Measurements from ENCODE around the gene GABBR2.
"Not testable (repeated sequence)": the region's sequence is repeated elsewhere in the genome, so short reads cannot be mapped to it uniquely, and the experiment has no call there.

Gene GABBR2

DNA sequence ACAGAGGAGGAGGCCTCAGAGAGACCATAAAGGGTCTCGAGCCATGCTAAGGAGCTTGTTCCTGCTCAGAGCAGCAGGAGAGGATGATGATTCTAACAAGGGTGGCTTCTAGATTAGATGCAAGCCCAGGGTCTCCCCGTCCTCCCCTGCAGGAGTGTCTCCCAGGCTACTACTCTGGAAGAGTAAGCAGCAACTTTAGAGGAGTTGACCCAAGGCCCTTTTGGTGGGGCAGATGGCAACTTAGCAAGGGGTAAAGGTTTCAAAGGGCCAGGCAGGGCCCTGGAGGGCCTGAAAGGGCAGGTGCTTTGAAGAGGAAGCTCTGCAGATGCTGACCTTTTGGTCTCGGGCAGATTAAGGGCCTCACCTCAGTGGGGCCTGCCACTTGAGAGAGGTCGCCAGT lies 174.9 kb downstream of the GABBR2 start:
- no peak for DNase-seq

DNA sequence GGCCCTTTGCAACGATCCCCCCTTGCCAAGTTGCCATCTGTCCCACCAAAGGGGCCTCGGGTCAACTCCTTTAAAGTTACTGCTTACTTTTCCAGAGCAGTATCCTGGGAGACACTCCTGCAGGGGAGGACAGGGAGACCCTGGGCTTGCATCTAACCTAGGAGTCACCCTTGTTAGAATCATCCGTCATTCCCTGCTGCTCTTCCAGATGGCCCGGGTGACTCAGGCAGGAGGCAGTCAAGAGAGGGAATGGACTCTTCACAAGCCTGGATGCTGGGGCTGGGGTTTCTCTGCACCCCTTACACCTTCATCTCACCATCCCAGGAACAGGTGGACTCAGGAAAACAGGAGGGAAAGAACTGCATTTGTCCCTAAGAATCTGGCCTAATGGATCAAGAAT lies 175.6 kb downstream of the GABBR2 start:
- no peak for DNase-seq

DNA sequence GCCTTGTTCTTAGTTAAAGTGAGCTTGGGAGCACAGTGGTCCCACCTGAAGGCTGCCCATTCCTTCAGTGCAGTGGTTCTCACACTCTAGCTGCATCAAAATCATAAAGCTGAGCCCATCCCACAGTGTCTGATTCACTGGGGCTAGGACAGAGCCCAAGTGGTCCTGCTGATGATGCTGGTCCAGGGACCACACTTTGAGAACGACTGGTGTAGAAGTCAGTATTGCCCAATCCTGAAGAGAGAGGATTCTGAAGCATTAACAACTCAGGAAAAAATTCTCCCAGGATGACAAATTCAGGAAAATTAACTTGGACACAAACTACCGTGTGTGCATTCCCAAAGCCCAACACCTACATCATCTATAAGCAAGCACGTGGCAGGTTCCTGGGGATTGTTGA lies 176.2 kb downstream of the GABBR2 start:
- no peak for DNase-seq

DNA sequence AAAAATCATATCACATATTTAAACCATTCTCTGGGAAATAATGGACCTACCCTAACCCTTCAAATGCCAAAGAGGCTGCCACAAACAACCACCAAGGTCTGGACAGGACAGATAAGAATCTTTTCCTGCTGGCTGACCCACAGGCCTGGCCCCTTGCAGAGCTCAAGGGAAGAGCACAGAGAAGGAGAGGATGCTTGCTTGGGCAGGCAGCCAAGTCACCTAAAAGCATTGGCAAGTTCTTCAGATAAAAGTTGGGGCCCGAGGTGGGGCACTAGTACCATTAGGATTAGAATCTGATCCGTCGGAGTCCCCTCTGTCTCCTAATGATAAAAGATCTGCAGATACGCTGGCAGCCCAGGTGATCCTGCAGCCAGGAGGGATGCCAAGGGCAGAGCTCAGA lies 176.6 kb downstream of the GABBR2 start:
- no peak for DNase-seq

DNA sequence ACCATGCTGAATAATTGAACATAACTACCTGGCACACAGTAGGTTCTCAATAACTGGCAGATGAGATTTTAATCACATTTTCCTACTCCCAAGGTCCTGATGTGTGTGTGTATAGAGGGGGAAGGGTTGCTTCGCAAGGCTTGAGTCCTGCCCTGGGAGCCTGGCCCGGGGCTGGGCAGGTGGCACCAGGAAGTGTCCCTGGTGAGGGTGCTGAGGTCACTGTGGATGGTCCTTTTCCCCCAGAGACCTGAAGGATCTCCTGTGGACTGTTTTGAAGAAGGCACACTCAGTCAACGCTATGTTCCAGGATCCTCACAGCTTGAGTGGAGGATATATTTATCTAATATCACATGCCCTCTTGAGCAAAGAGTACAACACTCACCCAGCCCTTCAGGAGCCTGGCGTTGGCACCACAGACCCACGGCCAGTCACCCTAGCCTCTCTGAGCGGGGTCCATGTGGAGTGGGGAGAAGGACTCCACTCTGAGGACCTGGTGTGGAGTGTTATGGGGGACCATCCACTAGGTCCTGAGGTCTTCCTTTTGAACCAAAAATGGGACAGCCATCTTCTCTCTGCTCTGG lies 177.8 kb downstream of the GABBR2 start:
- DNase-seq: peak; percentile 47

DNA sequence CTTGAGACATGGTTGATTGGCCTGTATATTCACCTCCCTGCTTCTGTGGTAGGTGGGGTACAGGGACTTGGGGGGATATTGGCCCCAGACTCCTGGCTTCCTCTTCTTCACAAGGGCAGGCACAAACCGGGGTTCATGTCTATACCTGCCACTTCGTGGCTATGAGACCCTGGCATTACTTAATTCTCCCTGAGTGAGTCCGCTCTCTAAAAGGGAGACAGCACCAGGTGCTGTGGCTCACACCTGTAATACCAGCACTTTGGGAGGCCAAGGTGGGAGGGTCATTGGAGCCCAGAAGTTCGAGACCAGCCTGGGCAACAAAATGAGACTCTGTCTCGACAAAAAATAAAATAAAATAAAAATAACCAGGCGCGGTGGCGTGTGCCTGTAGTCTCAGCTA lies 178.5 kb downstream of the GABBR2 start:
- no peak for DNase-seq

DNA sequence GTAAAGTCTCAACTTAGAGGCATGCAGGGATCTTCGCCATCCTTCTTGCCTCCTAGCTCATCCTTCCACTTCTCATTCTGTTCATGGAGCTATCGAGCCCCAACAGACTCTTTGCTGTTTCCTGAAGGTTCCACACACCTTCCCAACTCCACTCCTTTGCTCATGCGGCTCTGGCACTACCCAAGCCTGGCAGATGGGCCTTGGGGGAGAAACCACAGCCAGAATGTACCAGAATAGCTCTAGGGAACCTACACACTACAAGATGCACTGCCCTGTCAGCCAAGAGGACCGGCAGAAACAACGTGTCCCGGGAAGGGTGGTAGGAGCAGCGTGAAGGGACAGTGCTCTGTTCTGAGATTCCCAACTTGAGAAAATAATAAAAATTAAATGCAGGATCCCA lies 178.9 kb downstream of the GABBR2 start:
- no peak for DNase-seq

DNA sequence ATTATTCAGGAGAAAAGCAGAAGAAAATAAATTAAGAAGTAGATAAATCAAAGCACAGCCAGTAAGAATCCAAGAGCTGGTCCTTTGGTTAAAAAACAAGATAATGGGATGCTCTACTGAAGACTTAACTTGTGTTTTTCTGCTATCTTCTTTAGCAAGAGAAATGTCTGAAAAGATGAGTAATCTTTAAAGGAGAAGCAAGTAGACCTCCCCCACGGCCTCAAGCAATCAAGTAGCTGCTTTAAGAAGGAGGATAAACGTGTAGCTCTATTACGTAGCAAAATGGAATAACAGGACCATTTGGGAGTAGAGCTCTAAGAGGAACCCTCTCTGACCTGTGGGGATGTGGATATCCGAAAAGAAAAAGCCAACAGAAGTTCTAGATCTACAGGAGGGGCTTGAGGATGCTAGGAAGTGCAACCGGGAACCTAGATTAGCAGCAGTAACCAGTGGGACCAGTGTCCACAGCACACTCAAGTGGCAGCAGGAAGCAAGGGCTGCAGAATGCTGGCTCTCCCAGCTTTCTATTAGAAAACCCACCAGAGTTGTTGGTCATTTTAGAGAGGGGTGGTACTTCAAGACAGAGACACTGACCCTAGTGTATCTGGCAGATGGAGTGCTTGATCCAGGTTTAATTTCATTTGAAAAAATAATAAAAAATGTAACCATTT lies 185.4 kb downstream of the GABBR2 start:
- DNase-seq: no peak

DNA sequence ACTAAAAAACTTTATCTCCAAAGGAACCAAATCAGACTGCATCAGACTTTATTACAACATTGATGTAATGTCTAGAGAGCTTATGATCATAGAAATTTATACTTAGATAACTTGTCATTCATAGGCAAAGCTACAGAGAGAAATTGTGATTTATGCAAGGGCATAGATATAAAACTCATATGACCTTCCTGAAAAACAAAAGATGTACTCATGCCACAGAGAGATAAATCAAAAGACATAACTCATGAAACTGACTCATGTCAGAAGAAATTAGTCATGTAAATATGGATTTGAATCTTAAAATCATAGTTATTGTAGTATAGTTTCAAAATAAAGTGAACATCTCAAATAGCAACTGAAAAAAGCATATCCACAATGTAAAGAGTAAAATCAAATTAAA lies 186.2 kb downstream of the GABBR2 start:
- DNase-seq: no peak

DNA sequence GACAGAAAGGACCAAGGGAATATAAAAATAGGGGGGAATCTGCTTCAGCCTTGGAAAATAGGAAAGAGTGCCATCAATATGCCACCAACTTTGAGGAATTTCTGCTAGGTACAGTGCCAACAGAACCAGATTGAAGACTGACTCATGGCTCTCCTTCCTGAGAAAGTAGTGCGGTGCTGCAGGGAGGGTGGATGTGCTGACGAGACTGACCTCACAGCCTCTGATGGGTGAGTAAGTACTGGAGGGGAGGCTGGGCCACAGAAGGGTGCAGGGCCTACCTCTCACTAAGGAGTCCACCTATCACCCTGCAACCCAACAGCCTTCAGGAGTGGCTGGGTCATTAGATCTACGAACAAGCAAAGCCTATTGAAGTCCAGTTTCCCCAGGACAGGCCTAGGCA lies 187.6 kb downstream of the GABBR2 start:
- no peak for DNase-seq

DNA sequence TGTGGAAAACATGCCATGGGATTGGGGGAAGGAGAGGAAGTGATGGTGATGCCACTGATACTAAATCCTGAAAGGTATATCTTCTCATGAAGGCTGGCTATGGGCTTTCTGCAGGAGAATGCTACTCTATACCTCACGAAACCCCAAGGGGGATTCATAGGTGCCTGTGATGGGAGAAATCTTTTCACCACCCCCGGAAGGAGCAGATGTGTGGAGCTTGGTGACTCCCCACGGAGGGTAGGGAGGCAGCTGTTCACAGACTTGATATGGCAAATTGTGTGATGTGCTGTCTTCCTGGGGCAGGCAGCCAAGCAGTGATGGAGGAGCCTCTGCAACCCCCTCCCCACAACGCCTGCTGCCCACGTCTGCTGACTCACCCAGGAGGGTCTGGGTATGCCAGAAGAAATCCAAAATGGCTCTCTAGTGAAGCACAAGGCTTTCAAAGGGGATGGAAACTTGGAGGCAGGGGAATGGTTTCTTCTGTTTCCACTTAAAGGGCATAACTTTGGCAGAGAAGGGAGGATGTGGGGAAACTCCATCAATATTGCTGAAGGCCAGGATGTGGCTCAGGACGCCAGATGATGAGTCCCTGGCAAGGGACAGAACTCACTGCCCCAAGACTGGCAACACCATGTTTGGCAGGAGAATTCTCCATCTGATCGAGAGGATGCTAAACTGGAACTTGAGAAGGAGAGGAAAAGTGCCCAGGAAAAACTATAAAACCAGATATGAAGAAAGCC lies 188.3 kb downstream of the GABBR2 start:
- no peak for DNase-seq

DNA sequence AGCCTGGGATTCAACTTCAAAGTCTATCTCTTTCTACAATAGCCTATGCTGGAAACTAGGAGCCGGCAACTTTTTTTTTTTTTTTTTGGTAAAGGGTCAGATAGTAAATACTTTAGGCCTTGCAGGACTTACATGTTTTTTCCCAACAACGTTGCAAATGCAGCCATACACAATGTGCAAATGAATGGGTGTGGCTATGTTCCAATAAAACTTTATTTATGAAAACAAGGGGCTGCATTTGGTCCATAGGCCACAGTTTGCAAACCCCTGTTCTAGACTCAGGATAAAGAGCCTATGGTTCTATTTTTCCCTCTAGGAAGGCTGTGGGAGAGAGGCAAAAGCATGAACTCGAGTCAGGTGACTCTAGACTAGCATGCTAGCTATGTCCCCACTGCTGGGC lies 189.1 kb downstream of the GABBR2 start:
- no peak for DNase-seq

DNA sequence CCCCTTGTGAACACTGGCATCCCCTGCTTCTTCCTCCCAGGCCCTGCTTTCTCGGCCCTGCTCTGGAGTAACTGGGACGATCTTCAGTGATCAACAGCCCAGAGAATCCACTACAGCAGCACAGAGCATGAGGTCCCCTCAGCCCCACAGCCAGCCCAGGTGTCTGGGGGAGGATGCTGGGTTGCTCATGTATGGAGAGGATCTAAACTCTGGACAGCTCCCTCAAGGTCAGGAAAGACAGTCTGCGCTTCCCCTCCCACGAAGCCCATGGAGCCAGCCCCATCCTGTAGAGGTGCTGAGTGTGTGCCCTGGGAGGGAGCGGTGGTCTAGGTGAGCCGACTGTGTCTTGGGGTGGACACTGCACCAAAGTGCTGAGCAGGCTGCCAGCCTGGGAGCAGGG lies 190.2 kb downstream of the GABBR2 start:
- no peak for DNase-seq

DNA sequence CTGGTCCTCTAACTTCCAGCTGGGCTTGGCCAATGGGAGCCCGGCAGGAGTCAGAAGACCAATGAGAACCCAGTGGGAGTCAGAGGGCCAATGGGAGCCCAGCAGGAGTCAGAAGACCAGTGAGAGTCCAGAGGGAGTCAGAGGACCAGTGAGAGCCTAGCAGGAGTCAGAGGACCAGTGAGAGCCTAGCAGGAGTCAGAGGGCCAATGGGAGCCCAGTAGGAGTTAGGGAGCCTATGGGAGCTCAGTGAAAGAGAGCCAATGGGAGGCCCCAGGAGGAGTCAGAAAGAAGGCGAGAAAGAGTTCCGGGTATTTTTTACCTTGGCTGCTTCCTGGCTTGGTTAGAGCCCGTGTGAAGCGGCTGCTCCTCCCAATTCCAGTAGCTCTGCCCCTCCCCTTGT lies 191.0 kb downstream of the GABBR2 start:
- DNase-seq: no peak

DNA sequence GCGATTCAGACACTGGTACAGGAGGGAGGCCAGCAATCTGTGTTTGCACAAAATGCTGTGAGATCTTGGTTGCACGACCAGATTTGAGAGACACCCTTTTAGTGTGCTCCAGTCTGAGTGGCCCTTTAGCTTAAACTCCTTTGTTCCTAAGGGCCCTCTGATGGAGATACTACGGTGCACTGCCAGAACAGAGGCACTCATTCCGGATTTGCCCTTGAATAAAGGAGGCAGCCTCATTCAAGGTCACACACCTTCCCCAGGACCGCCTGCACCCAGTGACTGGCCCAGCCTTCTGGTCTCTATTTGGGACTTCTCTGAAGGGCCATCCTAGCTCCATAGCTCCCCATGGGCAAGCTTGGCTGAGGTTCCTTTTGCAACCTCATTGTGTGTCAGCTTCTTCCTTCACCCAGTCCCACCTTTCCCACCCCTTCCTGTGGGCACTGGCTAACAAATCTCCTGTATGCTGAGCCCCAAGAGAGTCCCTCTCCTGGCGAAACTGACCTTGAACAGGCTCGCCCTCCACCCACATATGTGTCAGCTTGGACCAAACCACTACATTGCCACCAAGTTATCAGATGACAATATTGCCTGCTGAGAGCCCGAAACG lies 191.7 kb downstream of the GABBR2 start:
- DNase-seq: no peak

DNA sequence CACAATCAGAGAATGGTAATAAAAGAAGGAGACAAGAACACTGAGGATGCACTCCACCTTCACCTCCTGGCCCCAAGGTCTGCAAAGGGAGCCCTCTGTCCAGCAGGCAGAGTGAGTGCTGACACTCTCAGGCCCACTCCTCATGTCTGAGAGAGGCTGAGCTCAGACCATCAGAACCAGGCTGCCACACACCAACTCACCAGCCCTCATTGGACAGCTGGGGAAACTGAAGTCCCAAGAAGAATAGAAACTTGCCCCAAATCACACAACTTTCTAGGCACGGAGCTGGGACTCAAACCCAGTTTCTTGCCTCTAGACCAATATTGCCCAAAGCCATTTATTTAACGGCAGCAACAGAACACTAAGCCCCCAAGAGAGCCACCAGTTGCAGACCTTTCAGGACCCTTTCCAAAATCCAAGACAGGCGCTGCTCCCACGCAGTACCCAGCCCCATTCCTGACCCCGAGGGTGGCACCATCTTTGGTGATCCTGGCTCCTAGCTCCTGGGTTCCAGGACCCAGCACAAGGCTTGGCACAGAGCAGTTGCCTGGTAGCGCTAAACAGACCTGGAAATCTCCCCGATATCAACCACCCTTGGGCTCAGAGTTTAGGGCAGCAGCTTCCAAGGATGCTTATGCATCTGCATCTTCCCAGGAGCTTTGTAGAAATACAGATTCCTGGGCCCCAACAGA lies 192.4 kb downstream of the GABBR2 start:
- no peak for DNase-seq

DNA sequence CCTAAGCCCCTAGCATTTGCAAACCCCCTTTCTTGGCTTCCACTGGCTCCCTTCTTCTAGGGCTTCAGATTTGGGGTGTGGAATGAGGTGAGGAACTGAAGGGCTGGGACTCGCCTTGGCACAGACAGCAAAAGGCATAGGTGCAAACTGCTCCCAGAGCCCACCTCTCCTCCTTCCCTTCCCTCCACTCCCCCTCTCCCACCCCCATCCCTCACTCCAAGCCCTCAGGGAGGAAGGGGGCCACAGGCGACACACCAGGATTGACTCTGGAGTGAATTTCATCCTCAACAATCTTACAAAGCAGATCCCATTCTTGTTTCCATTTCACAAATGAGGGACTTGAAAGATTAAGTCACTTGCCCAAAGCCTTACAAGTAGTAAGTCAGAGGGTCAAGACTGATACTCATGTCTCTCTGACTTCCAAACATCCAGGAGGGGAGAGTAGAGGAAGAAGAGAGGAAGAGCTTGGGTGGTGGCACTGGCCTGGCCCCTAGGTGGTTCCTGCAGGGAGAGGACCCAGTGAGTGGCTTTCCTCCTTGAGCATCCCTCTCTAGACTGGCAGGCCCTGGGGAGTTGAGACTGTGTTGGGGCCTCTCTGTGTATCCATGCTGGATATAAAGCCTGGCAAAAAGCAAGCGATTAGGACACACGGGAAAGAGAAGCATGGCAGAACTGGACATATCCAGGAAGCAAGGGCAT lies 193.1 kb downstream of the GABBR2 start:
- DNase-seq: no peak

DNA sequence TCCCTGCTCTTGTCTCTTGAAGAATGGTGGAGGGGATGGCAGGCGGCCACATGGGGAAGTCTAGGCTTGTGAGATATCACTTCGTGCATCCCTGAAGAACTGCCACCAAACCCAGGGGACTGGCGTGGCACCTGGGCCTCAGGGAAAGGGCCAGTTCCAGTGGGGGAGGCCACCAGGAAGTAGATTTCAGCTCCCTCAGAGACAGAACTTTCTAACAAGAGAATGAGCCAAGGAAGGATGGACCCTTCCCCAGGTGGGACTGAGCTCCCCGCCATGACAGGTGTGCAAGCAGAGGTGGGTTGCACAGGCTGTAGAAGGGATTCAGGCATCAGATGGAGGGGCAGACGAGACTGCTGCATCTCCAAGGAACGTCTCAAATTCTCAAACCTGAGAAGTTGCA lies 193.9 kb downstream of the GABBR2 start:
- no peak for DNase-seq

DNA sequence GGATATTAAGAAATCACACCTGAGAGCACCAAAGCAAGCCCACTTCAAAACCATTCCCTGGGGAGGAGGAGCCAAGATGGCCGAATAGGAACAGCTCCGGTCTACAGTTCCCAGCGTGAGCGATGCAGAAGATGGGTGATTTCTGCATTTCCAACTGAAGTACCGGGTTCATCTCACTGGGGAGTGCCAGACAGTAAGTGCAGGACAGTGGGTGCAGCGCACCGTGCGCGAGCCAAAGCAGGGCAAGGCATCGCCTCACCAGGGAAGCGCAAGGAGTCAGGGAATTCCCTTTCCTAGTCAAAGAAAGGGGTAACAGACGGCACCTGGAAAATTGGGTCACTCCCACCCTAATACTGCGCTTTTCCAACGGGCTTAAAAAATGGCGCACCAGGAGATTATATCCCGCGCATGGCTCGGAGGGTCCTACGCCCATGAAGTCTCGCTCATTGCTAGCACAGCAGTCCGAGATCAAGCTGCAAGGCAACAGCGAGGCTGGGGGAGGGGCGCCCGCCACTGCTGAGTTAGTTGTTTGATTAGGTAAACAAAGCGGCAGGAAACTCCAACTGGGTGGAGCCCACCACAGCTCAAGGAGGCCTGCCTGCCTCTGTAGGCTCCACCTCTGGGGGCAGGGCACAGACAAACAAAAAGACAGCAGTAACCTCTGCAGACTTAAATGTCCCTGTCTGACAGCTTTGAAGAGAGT lies 200.4 kb downstream of the GABBR2 start:
- DNase-seq: not testable (repeated sequence)

DNA sequence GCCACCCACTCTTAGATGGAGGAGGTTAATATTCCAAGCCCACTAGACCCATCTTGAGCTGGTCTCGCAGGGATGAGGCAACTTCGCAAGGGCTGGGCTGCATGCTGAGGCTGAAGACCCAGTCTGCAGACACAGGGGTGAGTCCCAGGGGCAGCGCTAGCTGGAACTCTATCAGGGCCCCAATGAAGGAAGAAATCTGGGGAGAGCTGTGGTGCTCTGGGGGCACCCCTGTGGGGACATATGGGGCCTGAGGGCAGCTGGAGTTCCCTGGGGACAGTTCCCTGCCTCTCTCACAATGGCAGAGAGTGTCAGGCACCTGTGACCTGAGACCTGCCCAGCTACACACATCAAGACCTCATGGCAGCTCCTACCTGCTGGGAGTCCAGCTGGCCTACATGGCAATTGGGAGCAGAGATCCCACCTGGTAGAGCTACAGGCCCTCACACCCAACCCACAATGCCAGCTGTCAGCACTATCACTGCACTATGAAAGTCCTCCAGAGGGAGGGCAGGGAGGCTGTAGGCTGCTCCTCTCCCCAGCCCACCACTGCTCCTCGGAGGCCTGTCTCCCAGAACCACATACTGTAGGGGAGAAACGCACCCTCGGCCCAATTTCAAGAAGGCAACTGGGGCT lies 202.2 kb downstream of the GABBR2 start:
- DNase-seq: no peak
